Heart right ventricle (tissue), 16 donors: ENCODE data around the gene EFCC1. TPM values are rescaled to one million over a fixed set of nuclear protein-coding genes. Genes with fewer than 3 reads are reported as not detected.

Experiments used
- ATAC-seq, 8 donors: fragments of 200-7000 bp; cut with Tn5 transposase; one replicate each; pipeline ENCODE4 v1.9.1; 2020; ENCODE audit warnings: mild to moderate bottlenecking in 8 of 8, moderate library complexity in 8 of 8, moderate number of reproducible peaks in 1 of 8
- DNase-seq, 2 donors: peaks; one replicate each; pipeline ENCODE4 v3.0.0-alpha.2; 2020
- H3K27ac ChIP-seq, 10 donors: fragments of 200-600 bp; sonication (generic) in 2 of 10; one replicate each; pipeline versions ENCODE4 v1.5.0 to v1.8.0; 2020 to 2022; ENCODE audit warnings: mild to moderate bottlenecking in 3 of 10
- H3K27me3 ChIP-seq, 7 donors: fragments of 200-600 bp; one replicate each; pipeline ENCODE4 v1.8.0; 2021 to 2022; ENCODE audit warnings: mild to moderate bottlenecking in 2 of 7
- H3K36me3 ChIP-seq, 9 donors: fragments of 200-600 bp; sonication (generic) in 1 of 9; one replicate each; pipeline versions ENCODE4 v1.5.0 to v1.8.0; 2020 to 2022; ENCODE audit warnings: mild to moderate bottlenecking in 2 of 9
- H3K4me1 ChIP-seq, 9 donors: fragments of 200-600 bp; sonication (generic) in 1 of 9; one replicate each; pipeline versions ENCODE4 v1.5.0 to v1.8.0; 2020 to 2022; ENCODE audit warnings: mild to moderate bottlenecking in 4 of 9
- H3K4me3 ChIP-seq, 10 donors: fragments of 200-600 bp; sonication (generic) in 2 of 10; one replicate each; pipeline versions ENCODE4 v1.5.0 to v1.8.0; 2020 to 2022; ENCODE audit warnings: mild to moderate bottlenecking in 7 of 10, moderate library complexity in 2 of 10
- H3K9me3 ChIP-seq, 11 donors: fragments of 200-600 bp in 10 of 11; sonication (generic) in 2 of 11; one replicate each; pipeline versions ENCODE4 v1.5.0 to v1.8.0; 2013 to 2022; ENCODE audit warnings: mild to moderate bottlenecking in 2 of 11, control low read depth in 1 of 11, moderate library complexity in 1 of 11
- CTCF ChIP-seq, 9 donors: fragments of 200-600 bp; sonication (generic) in 2 of 9; IDR thresholded peaks; one replicate each; pipeline versions ENCODE4 v1.5.0 to v1.8.0; 2021 to 2022; ENCODE audit warnings: antibody characterized with exemption in 9 of 9, mild to moderate bottlenecking in 5 of 9, moderate library complexity in 1 of 9
- WGBS, 2 donors: extraction: QIAGEN DNeasy Blood & Tissue Kit; methylation state at CpG; one replicate each; pipeline ENCODE4 v1.1.7; 2013; ENCODE audit warnings: inconsistent platforms in 1 of 2; 5-methylcytosine and 5-hydroxymethylcytosine counted together
- intact Hi-C, 10 donors: fragments of 100-400 bp; cut with DNase I; formaldehyde crosslinking; loops; one replicate each; pipeline versions ENCODE4 v1.11.1 to v1.14.2; 2022
- polyA plus RNA-seq, 2 donors: library from polyadenylated mRNA; stranded (reverse); fragments of 200-250 nt; gene quantifications; one replicate each; pipeline ENCODE4 v1.2.3, GENCODE V29; 2013
- total RNA-seq, 10 donors: library from RNA; stranded (reverse); fragmentation: NEBNext Ultra II Directional in 3 of 10; extraction: Animal tissue kit (Norgen Biotek cat#: 25700) in 3 of 10; gene quantifications; one replicate each; pipeline versions ENCODE4 v1.2.1 to v1.2.4, GENCODE V29; 2021 to 2023
- donor health status: Arrhythmogenic right ventricular cardiomyopathy.
- donor health status: ischemic (EF 13 %, LVEDD 7.1; RV severe dilation, severe dysfunction).
- donor health status: healthy with polysubstance abuse.
- donor health status: DM: no; HTN: yes; CAD: no.
- donor health status: DM: no; HTN: no; CAD: no.
- donor health status: ischemic (EF 25% LVEDD 6.9; RV normal size, moderate dysfunction).
- donor health status: ischemic (EF 25% LVEDD 5.7; RV mildly dilated, moderate dysfunction).
- donor health status: healthy.
- donor health status: DM: yes; HTN: yes; CAD: no.
- donor health status: Ischemic cardiomyopathy.
- donor health status: ischemic (EF 35%, LVEDD 5.7; RV mildly dilated, moderate dysfunction).
- donor health status: nonischemic (EF 11% LVEDD 7.7; RV severe dilation, severe dysfunction).
- donor health status: DM: yes; HTN: yes; CAD: no.
- donor health status: PGD.
- donor health status: ischemic (EF 29% LVEDD 5.4; RV normal size, mild dysfunction).
- donor health status: nonischemic (EF 23%, LVEDD 6.1; RV moderate dilation, normal function).

The EFCC1 gene
- total and polyA plus RNA-seq, 12 donors = 1.0 to 3.3 (median 2.1) TPM

DNA sequence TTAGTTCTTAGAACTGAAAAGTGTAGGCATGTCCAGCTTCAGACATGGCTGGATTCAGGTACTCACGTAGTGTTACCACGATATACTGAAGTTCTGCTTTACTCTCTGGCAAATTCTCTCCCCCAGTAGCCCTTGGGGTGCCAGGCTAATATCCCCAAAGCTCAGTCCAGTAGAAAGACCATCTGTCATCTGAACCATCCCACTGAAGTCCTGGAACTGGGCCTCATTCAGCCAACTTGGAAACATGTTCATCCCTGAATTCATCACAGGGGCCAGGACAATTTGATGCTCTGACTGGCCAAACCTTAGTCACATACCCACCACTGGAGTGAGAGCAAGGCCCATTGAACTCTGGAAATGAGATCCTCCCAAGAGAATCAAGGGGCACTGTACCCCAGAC lies 8.2 kb downstream of the EFCC1 start:
- Histone ChIP-seq H3K27me3 (peaks cover 0 to 15% (median 7%) of the 10 kb centered on the region in 7 donors), H3K4me3 (no peak overlapping the region), H3K4me1 (peaks cover 3 to 61% (median 34%) of the 10 kb centered on the region in 9 donors), H3K27ac (peak overlapping the region in 2 of 10 donors; percentile 40 to 78), H3K9me3 (no peaks in the 10 kb centered on the region), H3K36me3 (peaks cover 0 to 11% (median 0%) of the 10 kb centered on the region in 9 donors)
- TF ChIP-seq CTCF (IDR thresholded peaks at IDR 0.05) = no peak
- DNase-seq (no peak), ATAC-seq (no peak)
- intact Hi-C loops = no loop called here
- 94% methylated on average over 2 of the region's 2 CpGs for WGBS, 2 donors

DNA sequence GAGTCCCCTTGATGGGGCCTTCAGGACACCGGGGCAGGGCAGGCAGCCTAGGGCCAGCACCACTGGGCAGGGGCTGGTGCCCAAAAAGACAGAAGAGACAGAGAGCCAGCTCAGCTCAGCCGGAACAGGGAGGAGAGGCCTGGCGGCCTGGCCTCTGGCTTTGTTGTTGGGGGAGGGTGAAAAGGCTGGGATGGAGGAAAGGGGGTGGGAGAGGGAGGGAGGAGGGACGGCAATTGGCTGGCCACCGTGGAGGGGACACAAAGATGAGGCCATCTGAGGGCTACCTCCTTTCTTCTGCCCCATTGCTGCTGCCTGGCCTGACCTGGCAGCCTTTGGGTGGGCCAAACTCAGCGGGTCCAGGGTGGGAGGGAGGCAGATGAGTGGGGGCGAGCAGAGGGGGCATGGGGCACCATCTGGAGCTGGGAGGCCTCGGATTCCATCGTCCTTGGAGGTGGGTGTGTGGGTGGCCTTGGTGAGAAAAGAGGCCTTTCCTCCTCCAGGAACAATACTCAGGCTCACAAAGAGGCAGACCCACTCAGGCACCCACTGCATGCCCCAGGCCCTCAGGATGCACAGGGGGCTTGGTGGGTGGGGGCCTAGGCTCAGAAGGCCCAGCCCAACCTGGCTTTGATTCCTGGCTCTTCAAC lies 9.3 kb downstream of the EFCC1 start:
- Histone ChIP-seq H3K9me3 (no peaks in the 10 kb centered on the region), H3K4me3 (no peak overlapping the region), H3K4me1 (peaks cover 3 to 61% (median 34%) of the 10 kb centered on the region in 9 donors), H3K36me3 (peaks cover 0 to 11% (median 0%) of the 10 kb centered on the region in 9 donors), H3K27ac (peak overlapping the region in 3 of 10 donors; percentile 0 to 53 (median 40)), H3K27me3 (peaks cover 0 to 4% (median 0%) of the 10 kb centered on the region in 7 donors)
- TF ChIP-seq CTCF (IDR thresholded peaks at IDR 0.05) = no peak
- no peak for DNase-seq
- WGBS, 2 donors = 71 to 75% methylated on average over 9 of the region's 9 CpGs
- no peak for ATAC-seq
- intact Hi-C loops = no loop called here

DNA sequence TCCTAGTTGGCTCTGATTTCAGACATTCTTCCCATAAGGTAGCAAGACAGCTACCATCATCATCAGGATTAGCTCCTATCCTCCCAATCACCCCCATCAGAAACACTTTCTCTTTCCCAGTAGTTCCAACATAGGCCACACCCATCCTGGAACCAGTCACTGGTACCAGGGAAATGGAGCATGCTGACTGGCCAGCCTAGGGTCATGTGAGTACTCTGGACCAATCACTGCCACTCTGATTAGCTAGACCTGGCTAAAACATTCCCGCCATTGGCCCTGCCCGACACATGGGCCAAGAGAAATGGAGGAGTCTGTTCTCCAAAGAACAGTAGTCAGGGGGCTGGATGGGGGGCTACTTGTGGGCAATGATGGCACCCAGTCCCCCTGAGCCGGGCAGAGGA lies 12.4 kb downstream of the EFCC1 start:
- TF ChIP-seq CTCF (IDR thresholded peaks at IDR 0.05) = no peak
- Histone ChIP-seq H3K27me3 (no peaks in the 10 kb centered on the region), H3K9me3 (no peaks in the 10 kb centered on the region), H3K4me3 (no peak overlapping the region), H3K36me3 (peaks cover 0 to 2% (median 0%) of the 10 kb centered on the region in 9 donors), H3K27ac (peak overlapping the region in 9 of 10 donors; percentile 83 to 94 (median 88)), H3K4me1 (peaks cover 7 to 61% (median 45%) of the 10 kb centered on the region in 9 donors)
- intact Hi-C loops = no loop called here
- ATAC-seq (no peak), DNase-seq (no peak)
- 94 to 96% methylated on average over 3 of the region's 3 CpGs for WGBS, 2 donors

GRCh38 chr3:129014148-129014547 lies 13.0 kb downstream of the EFCC1 start:
- H3K4me3 ChIP-seq = no peak overlapping the region
- TF ChIP-seq CTCF (IDR thresholded peaks at IDR 0.05) = no peak
- intact Hi-C loops = no loop called here
- H3K27ac ChIP-seq = peak overlapping the region; percentile 29 to 94 (median 88)
- no peaks in the 10 kb centered on the region for H3K27me3 ChIP-seq
- 66 to 79% methylated on average over 13 of the region's 13 CpGs for WGBS, 2 donors
- no peaks in the 10 kb centered on the region for H3K9me3 ChIP-seq
- no peaks in the 10 kb centered on the region for H3K36me3 ChIP-seq
- peaks cover 7 to 65% (median 48%) of the 10 kb centered on the region in 9 donors for H3K4me1 ChIP-seq
- ATAC-seq = peak in 6 of 8 donors; percentile 2 to 19 (median 6)
- no peak for DNase-seq
